GM21515 (cell line): Measurements from ENCODE around the gene SLC16A4.
"Not testable (repeated sequence)": the region's sequence is repeated elsewhere in the genome, so short reads cannot be mapped to it uniquely, and the experiment has no call there.

ENCODE experiments used
- ATAC-seq: cut with Tn5 transposase; IDR thresholded peaks from one replicate; pipeline ENCODE4 v1.9.1; 2021; ENCODE audit not compliant: unreplicated experiment

The SLC16A4 gene

GRCh38 chr1:110390692-110391245 is at the start of gene SLC16A4:
TSS of gene SLC16A4 (minus strand) at chr1:110391026. CDS start at chr1:110389323, 1,703 bp downstream.
- ATAC-seq = no peak

- ATAC-seq = not testable (repeated sequence)
These were observed 49.0 kb upstream of the SLC16A4 start for GRCh38 chr1:110439873-110440272.

- ATAC-seq = no peak
These were observed 48.1 kb upstream of the SLC16A4 start for GRCh38 chr1:110438893-110439292.

GRCh38 chr1:110437645-110438299 is 46.9 kb upstream of the SLC16A4 start:
- not testable (repeated sequence) for ATAC-seq

- ATAC-seq = no peak
These were observed 45.8 kb upstream of the SLC16A4 start for GRCh38 chr1:110436635-110437034.

GRCh38 chr1:110434946-110435345 is 44.1 kb upstream of the SLC16A4 start:
- ATAC-seq = no peak

GRCh38 chr1:110433803-110434202 is 43.0 kb upstream of the SLC16A4 start:
- ATAC-seq = no peak

- ATAC-seq = no peak
These were observed 42.4 kb upstream of the SLC16A4 start for GRCh38 chr1:110433213-110433612.

GRCh38 chr1:110430901-110431300 is 40.1 kb upstream of the SLC16A4 start:
- no peak for ATAC-seq

- no peak for ATAC-seq
These were observed 39.5 kb upstream of the SLC16A4 start for GRCh38 chr1:110430366-110430765.

GRCh38 chr1:110428946-110429345 is 38.1 kb upstream of the SLC16A4 start:
- ATAC-seq = no peak

GRCh38 chr1:110426854-110427253 is 36.0 kb upstream of the SLC16A4 start:
- ATAC-seq = no peak

- ATAC-seq = no peak
These were observed 34.9 kb upstream of the SLC16A4 start for GRCh38 chr1:110425612-110426152.

GRCh38 chr1:110424699-110425611 is 34.1 kb upstream of the SLC16A4 start:
- no peak for ATAC-seq

GRCh38 chr1:110420874-110421793 is 30.3 kb upstream of the SLC16A4 start:
- ATAC-seq = no peak

GRCh38 chr1:110420023-110420662 is 29.3 kb upstream of the SLC16A4 start:
- ATAC-seq = no peak

- no peak for ATAC-seq
These were observed 27.9 kb upstream of the SLC16A4 start for GRCh38 chr1:110418729-110419128.

GRCh38 chr1:110413045-110413444 is 22.2 kb upstream of the SLC16A4 start:
- ATAC-seq = not testable (repeated sequence)

- ATAC-seq = no peak
These were observed 21.8 kb upstream of the SLC16A4 start for GRCh38 chr1:110412576-110412975.

- no peak for ATAC-seq
These were observed 20.4 kb upstream of the SLC16A4 start for GRCh38 chr1:110411173-110411735.
